ENCODE data around the gene CDH4. TPM values are rescaled to one million over a fixed set of nuclear protein-coding genes. Genes with fewer than 3 reads are reported as not detected.

CDH4 gene
- total and polyA plus RNA-seq, 2 of the 8 experiments (the other 6 are each of a cell fraction or from before 2014, with no cell fraction given): 4.3 to 7.9 TPM

GRCh38 chr20:61913423-61914225 lies 661.6 kb downstream of the CDH4 start:
- Histone ChIP-seq H3K56ac (replicated peaks; ENCODE audit: insufficient read length, low read depth, low read length) (no peak overlapping the region), H2BK20ac (ENCODE audit: low read length) (no peak overlapping the region), H4K20me1 (replicated peaks in 1 of 2; ENCODE audit: control insufficient read depth in 1 of 2, insufficient read depth in 2 of 2, low read length in 2 of 2) (no peaks in the 10 kb centered on the region), H2BK12ac (ENCODE audit: low read depth, low read length) (no peak overlapping the region), H2BK15ac (ENCODE audit: low read length) (no peak overlapping the region), H3K18ac (ENCODE audit: extremely low read depth, low read length) (no peak overlapping the region), H3K27ac (ENCODE audit: low read depth, low read length) (no peak overlapping the region), H3K79me2 (ENCODE audit: control insufficient read depth in 1 of 2, insufficient read depth in 2 of 2, low read length in 2 of 2) (no peaks in the 10 kb centered on the region), H3K9ac (replicated peaks in 1 of 4; ENCODE audit: extremely low read depth in 1 of 4, low read depth in 3 of 4, low read length in 3 of 4) (no peak overlapping the region), H4K5ac (ENCODE audit: insufficient read length, low read depth, low read length) (no peak overlapping the region), H4K8ac (ENCODE audit: extremely low read depth, insufficient read depth, low read length) (no peak overlapping the region), H2AFZ (ENCODE audit: low read length) (no peak overlapping the region), H2BK5ac (ENCODE audit: low read depth, low read length) (no peak overlapping the region; the same call in 1 of the 2 replicates), H3K9me3 (ENCODE audit: insufficient read depth in 2 of 2, low read depth in 1 of 2, low read length in 1 of 2) (no peaks in the 10 kb centered on the region; a peak in 1 of 4 replicates), H3K14ac (ENCODE audit: insufficient read length) (no peak overlapping the region), H2AK5ac (ENCODE audit: low read depth, low read length) (no peak overlapping the region), H3K4ac (replicated peaks; ENCODE audit: insufficient read length, low read depth, low read length) (no peak overlapping the region), H3K4me3 (ENCODE audit: extremely low read depth in 1 of 4, insufficient read depth in 2 of 4, low read depth in 3 of 4, low read length in 4 of 4) (no peak overlapping the region), H3K4me2 (ENCODE audit: insufficient read depth in 1 of 2, low read depth in 2 of 2, low read length in 2 of 2) (no peak overlapping the region), H3K23ac (ENCODE audit: insufficient read length) (no peak overlapping the region), H3K36me3 (ENCODE audit: control insufficient read depth in 2 of 4, insufficient read depth in 4 of 4, low read length in 3 of 4) (no peaks in the 10 kb centered on the region), H3K23me2 (ENCODE audit: low read depth, low read length) (no peaks in the 10 kb centered on the region), H4K91ac (replicated peaks; ENCODE audit: insufficient read length, low read length) (no peak overlapping the region), H3K27me3 (replicated peaks in 1 of 4; ENCODE audit: control insufficient read depth in 3 of 4, extremely low read depth in 1 of 4, insufficient read depth in 3 of 4, low read length in 3 of 4) (no peaks in the 10 kb centered on the region; a peak in 1 of 7 replicates), H3K79me1 (ENCODE audit: low read depth, low read length) (no peaks in the 10 kb centered on the region), H3K4me1 (replicated peaks in 1 of 4; ENCODE audit: control insufficient read depth in 3 of 4, insufficient read depth in 4 of 4, low read length in 3 of 4) (no peaks in the 10 kb centered on the region), H2BK120ac (replicated peaks; ENCODE audit: low read depth, low read length) (no peak overlapping the region)
- ChIA-PET CTCF (ENCODE audit: partially characterized antibody) (interaction anchor here (1.7 kb wide), 1 partner anchor 222 kb away, joined by 4 read pairs; no protein-coding TSS in a partner anchor), POLR2A (ENCODE audit: partially characterized antibody) (no interaction called here)
- 83% methylated on average over 15 of the region's 18 CpGs; no CpG with 5 or more reads in 1 of the 2 experiments for WGBS, 2 experiments (ENCODE audit: extremely low coverage in 1 of 2, insufficient coverage in 1 of 2, insufficient read length in 1 of 2, insufficient replicate concordance in 2 of 2, low coverage in 1 of 2, low lambda C conversion rate in 2 of 2, missing lambda C conversion rate in 1 of 2)
- FAIRE-seq (no peak), DNase-seq (ENCODE audit: low read depth in 1 of 2, low spot score in 2 of 2) (no peak)
- TF ChIP-seq RBBP5 (IDR thresholded peaks at IDR 0.05; ENCODE audit: borderline replicate concordance, low read depth, low read length): no peak
- no peak for TF ChIP-seq EP300 (IDR thresholded peaks at IDR 0.05; ENCODE audit: borderline replicate concordance in 1 of 2, low read depth in 2 of 2, low read length in 2 of 2)
- TF ChIP-seq CHD2 (IDR thresholded peaks at IDR 0.05; ENCODE audit: low read length): no peak
- TF ChIP-seq PHF8 (conservative IDR thresholded peaks at IDR 0.05; ENCODE audit: low read depth, low read length): no peak
- no peak for TF ChIP-seq BCL11A (IDR thresholded peaks at IDR 0.05; ENCODE audit: low read depth in 2 of 2, low read length in 2 of 2)
- TF ChIP-seq CBX8 (IDR thresholded peaks at IDR 0.05; ENCODE audit: borderline replicate concordance, low read depth, low read length): no peak
- no peak for TF ChIP-seq CEBPB (IDR thresholded peaks at IDR 0.05; ENCODE audit: low read depth, low read length)
- no peak for TF ChIP-seq TCF12 (IDR thresholded peaks at IDR 0.05; ENCODE audit: low read depth, low read length)
- TF ChIP-seq SP2 (IDR thresholded peaks at IDR 0.05; ENCODE audit: low read length): no peak
- TF ChIP-seq, protein P1, sequence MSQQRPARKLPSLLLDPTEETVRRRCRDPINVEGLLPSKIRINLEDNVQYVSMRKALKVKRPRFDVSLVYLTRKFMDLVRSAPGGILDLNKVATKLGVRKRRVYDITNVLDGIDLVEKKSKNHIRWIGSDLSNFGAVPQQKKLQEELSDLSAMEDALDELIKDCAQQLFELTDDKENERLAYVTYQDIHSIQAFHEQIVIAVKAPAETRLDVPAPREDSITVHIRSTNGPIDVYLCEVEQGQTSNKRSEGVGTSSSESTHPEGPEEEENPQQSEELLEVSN (IDR thresholded peaks at IDR 0.05): no peak
- no peak for TF ChIP-seq TAF1 (IDR thresholded peaks at IDR 0.05; ENCODE audit: low read depth, low read length)
- no peak for TF ChIP-seq HDAC2 (IDR thresholded peaks at IDR 0.05; ENCODE audit: borderline replicate concordance in 1 of 2, low read depth in 2 of 2, low read length in 2 of 2)

All from H1 (cell line).